ENCODE results near the gene CTNS.

Gene CTNS

DNA sequence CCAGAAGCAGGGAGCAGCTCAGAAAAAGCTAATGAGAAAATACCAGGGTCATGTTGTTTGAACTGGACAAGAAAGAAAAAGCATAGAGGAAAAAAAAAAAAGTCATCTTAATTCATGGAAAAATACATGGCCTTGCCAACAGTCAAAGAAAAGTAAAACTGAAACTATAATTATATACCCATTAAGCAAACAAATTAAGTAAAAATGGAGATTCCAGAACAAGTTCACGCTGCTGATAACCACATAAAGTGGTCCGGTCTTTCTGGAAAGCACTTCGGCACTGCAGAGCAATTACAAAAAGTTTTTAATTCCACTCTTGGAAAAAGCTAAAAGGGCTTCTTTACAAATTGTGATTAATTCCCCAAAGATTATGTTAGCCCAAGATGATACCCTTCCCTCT lies 71.8 kb downstream of the CTNS start:
- no peak overlapping the region for H3K27ac ChIP-seq (ENCODE audit: insufficient read depth in 1 of 2, low read depth in 1 of 2, low read length in 2 of 2, poor library complexity in 1 of 2, severe bottlenecking in 2 of 2)
- POLR2A ChIA-PET: no interaction called here
- 95% methylated on average over 3 of the region's 3 CpGs for WGBS (ENCODE audit: insufficient coverage)
- no peak overlapping the region for H3K4me3 ChIP-seq (ENCODE audit: control insufficient read depth in 1 of 7, extremely low read depth in 1 of 7, insufficient read depth in 4 of 7, low read depth in 2 of 7, low read length in 6 of 7)
- H3K36me3 ChIP-seq (ENCODE audit: control insufficient read depth in 4 of 4, insufficient read depth in 4 of 4, low read length in 3 of 4): peaks cover 0 to 5% (median under 1%) of the 10 kb centered on the region in 4 experiments
- CTCF ChIA-PET: interaction anchor here (1.0 kb wide), 1 partner anchor 118 kb away, joined by 3 read pairs; no protein-coding TSS in a partner anchor
- H3K9me3 ChIP-seq (ENCODE audit: control extremely low read depth in 1 of 5, control insufficient read depth in 4 of 5, insufficient read depth in 2 of 5, low read depth in 1 of 5, low read length in 4 of 5): no peaks in the 10 kb centered on the region
- peaks cover 0 to 30% (median 2%) of the 10 kb centered on the region in 4 experiments for H3K4me1 ChIP-seq (ENCODE audit: control extremely low read depth in 1 of 4, control insufficient read depth in 4 of 4, insufficient read depth in 4 of 4, low read length in 3 of 4)
- no peaks in the 10 kb centered on the region for H3K27me3 ChIP-seq (replicated peaks in 2 of 5; ENCODE audit: control insufficient read depth in 4 of 5, insufficient read depth in 5 of 5, low read length in 4 of 5)
- DNase-seq: no peak

DNA sequence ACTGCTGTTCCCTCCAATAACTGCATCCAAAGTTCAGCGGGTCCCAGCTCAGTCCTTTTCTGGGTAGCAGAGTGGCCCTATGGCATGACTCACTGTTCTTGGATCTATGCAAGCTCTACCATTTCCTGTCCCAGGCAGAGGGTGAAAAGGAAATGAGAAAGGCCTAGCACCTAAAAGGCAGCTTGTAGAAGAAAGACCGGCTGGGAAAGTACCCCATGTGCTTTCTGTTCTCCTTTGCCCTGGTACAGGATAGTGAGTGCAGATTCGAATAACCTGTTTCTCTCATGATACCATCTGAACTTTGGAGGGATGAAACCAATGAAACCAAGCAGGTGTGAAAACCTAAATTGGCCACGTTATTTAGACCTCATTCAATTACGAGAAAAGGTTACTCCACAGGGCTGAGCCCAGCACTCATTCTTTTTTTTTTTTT lies 74.4 kb downstream of the CTNS start:
- POLR2A ChIA-PET: interaction anchor here (0.6 kb wide), 1 partner anchor 1075 kb away, joined by 5 read pairs; no protein-coding TSS in a partner anchor
- H3K36me3 ChIP-seq (ENCODE audit: control insufficient read depth in 4 of 4, insufficient read depth in 4 of 4, low read length in 3 of 4): peaks cover 3 to 20% (median 14%) of the 10 kb centered on the region in 4 experiments
- DNase-seq: peak; percentile 78 to 96 (median 94)
- H3K9me3 ChIP-seq (ENCODE audit: control extremely low read depth in 1 of 5, control insufficient read depth in 4 of 5, insufficient read depth in 2 of 5, low read depth in 1 of 5, low read length in 4 of 5): no peaks in the 10 kb centered on the region
- H3K4me1 ChIP-seq (ENCODE audit: control extremely low read depth in 1 of 4, control insufficient read depth in 4 of 4, insufficient read depth in 4 of 4, low read length in 3 of 4): peaks cover 0 to 27% (median 2%) of the 10 kb centered on the region in 4 experiments
- no peak overlapping the region for H3K4me3 ChIP-seq (ENCODE audit: control insufficient read depth in 1 of 7, extremely low read depth in 1 of 7, insufficient read depth in 4 of 7, low read depth in 2 of 7, low read length in 6 of 7)
- 25% methylated on average over 2 of the region's 5 CpGs for WGBS (ENCODE audit: insufficient coverage)
- H3K27me3 ChIP-seq (replicated peaks in 2 of 5; ENCODE audit: control insufficient read depth in 4 of 5, insufficient read depth in 5 of 5, low read length in 4 of 5): no peaks in the 10 kb centered on the region
- CTCF ChIA-PET: interaction anchor here (0.9 kb wide), 1 partner anchor 116 kb away, joined by 3 read pairs; no protein-coding TSS in a partner anchor
- H3K27ac ChIP-seq (ENCODE audit: insufficient read depth in 1 of 2, low read depth in 1 of 2, low read length in 2 of 2, poor library complexity in 1 of 2, severe bottlenecking in 2 of 2): no peak overlapping the region
